Bronchial epithelial cell (primary cell): ENCODE results near the gene ATP10D. TPM values are rescaled to one million over a fixed set of nuclear protein-coding genes. Genes with fewer than 3 reads are reported as not detected.
"Not testable (repeated sequence)": the region's sequence is repeated elsewhere in the genome, so short reads cannot be mapped to it uniquely, and the experiment has no call there.

Experiments
- DNase-seq: peaks from one replicate; pipeline ENCODE4 v3.0.0-alpha.2; 2010; ENCODE audit warnings: low read depth
- FAIRE-seq: peaks from 2 replicates; lab custom pipeline; 2011; peaks lifted over from hg19 to GRCh38; lab: Jason Lieb, UNC
- H3K27me3 ChIP-seq: 2 replicates; pipeline ENCODE4 v1.5.1; 2011; ENCODE audit warnings: low read length; ENCODE audit not compliant: control insufficient read depth, insufficient read depth
- H3K36me3 ChIP-seq: 2 replicates; pipeline ENCODE4 v1.5.1; 2011; ENCODE audit warnings: low read length; ENCODE audit not compliant: control insufficient read depth, insufficient read depth
- H3K4me3 ChIP-seq: 2 replicates; pipeline ENCODE4 v1.5.1; 2011; ENCODE audit warnings: mild to moderate bottlenecking, low read depth, low read length, control low read depth
- CTCF ChIP-seq: IDR thresholded peaks from 2 replicates; pipeline ENCODE4 v1.5.1; 2011; ENCODE audit warnings: mild to moderate bottlenecking, moderate library complexity, low read length, control low read depth, inconsistent platforms; ENCODE audit not compliant: insufficient read depth, severe bottlenecking
- total RNA-seq: library from RNA; depleted of rRNA; stranded (reverse); fragments of >200 nt; gene quantifications from 2 replicates; pipeline ENCODE4 v1.2.1, GENCODE V29; 2014

Gene ATP10D
- total RNA-seq, 1 donor from 2014 or later = 20.0 TPM

- TF ChIP-seq CTCF = no peak
- no peak for FAIRE-seq
Observed at GRCh38 chr4:47553329-47554125, 68.5 kb downstream of the ATP10D start.

GRCh38 chr4:47555920-47556319 is 70.8 kb downstream of the ATP10D start:
- H3K4me3 ChIP-seq, H3K27me3 ChIP-seq, H3K36me3 ChIP-seq, FAIRE-seq: not testable (repeated sequence)
- DNase-seq = peak; percentile 78

More at GRCh38 chr4:47553329-47554125, 68.5 kb downstream of the ATP10D start:
- no peaks in the 10 kb centered on the region for H3K27me3 ChIP-seq
- H3K36me3 ChIP-seq = peaks cover 6% of the 10 kb centered on the region
- no peak overlapping the region for H3K4me3 ChIP-seq
- DNase-seq = peak; percentile 23

GRCh38 chr4:47557255-47557654 is 72.2 kb downstream of the ATP10D start:
- no peak for FAIRE-seq
- H3K27me3 ChIP-seq = no peaks in the 10 kb centered on the region
- TF ChIP-seq CTCF = no peak
- no peak overlapping the region for H3K4me3 ChIP-seq
- no peak for DNase-seq
- H3K36me3 ChIP-seq = peaks cover 10% of the 10 kb centered on the region

GRCh38 chr4:47560682-47561081 is 75.6 kb downstream of the ATP10D start:
- FAIRE-seq (no peak), DNase-seq (no peak)
- Histone ChIP-seq H3K27me3 (no peaks in the 10 kb centered on the region), H3K36me3 (peaks cover 9% of the 10 kb centered on the region), H3K4me3 (no peak overlapping the region)
- TF ChIP-seq CTCF = no peak

- no peak overlapping the region for H3K4me3 ChIP-seq
- peaks cover 9% of the 10 kb centered on the region for H3K36me3 ChIP-seq
- TF ChIP-seq CTCF = no peak
- no peak for DNase-seq
- FAIRE-seq = no peak
- H3K27me3 ChIP-seq = no peaks in the 10 kb centered on the region
Observed at GRCh38 chr4:47561331-47561730, 76.3 kb downstream of the ATP10D start.

- no peaks in the 10 kb centered on the region for H3K27me3 ChIP-seq
- FAIRE-seq (no peak), DNase-seq (no peak)
- H3K4me3 ChIP-seq = no peak overlapping the region
- H3K36me3 ChIP-seq = peaks cover 9% of the 10 kb centered on the region
- no peak for TF ChIP-seq CTCF
Observed at GRCh38 chr4:47562297-47562696, 77.2 kb downstream of the ATP10D start.
